HUES48 (cell line): Measurements from ENCODE around the gene THBS2.

Source experiments
- H3K27ac ChIP-seq: one replicate; pipeline ENCODE4 v1.7.0; 2013; ENCODE audit warnings: low read depth, low read length, inconsistent platforms
- H3K27me3 ChIP-seq: 2 replicates; pipeline ENCODE4 v1.6.1; 2013; ENCODE audit warnings: mild to moderate bottlenecking, low read length; ENCODE audit not compliant: control insufficient read depth, insufficient read depth
- H3K36me3 ChIP-seq: 2 replicates; pipeline ENCODE4 v1.6.1; 2013; ENCODE audit warnings: low read length; ENCODE audit not compliant: control insufficient read depth, insufficient read depth
- H3K4me1 ChIP-seq: 2 replicates; pipeline ENCODE4 v1.6.1; 2013; ENCODE audit warnings: mild to moderate bottlenecking, low read length; ENCODE audit not compliant: control insufficient read depth, insufficient read depth
- H3K4me3 ChIP-seq: 2 replicates; pipeline ENCODE4 v1.5.1; 2013; ENCODE audit warnings: mild to moderate bottlenecking, low read depth, low read length
- H3K9ac ChIP-seq: 2 replicates; pipeline ENCODE4 v1.6.1; 2013; ENCODE audit warnings: mild to moderate bottlenecking, low read depth, low read length, moderate library complexity
- H3K9me3 ChIP-seq: 2 replicates; pipeline ENCODE4 v1.6.1; 2013; ENCODE audit warnings: low read length; ENCODE audit not compliant: control insufficient read depth, insufficient read depth

THBS2 gene

DNA sequence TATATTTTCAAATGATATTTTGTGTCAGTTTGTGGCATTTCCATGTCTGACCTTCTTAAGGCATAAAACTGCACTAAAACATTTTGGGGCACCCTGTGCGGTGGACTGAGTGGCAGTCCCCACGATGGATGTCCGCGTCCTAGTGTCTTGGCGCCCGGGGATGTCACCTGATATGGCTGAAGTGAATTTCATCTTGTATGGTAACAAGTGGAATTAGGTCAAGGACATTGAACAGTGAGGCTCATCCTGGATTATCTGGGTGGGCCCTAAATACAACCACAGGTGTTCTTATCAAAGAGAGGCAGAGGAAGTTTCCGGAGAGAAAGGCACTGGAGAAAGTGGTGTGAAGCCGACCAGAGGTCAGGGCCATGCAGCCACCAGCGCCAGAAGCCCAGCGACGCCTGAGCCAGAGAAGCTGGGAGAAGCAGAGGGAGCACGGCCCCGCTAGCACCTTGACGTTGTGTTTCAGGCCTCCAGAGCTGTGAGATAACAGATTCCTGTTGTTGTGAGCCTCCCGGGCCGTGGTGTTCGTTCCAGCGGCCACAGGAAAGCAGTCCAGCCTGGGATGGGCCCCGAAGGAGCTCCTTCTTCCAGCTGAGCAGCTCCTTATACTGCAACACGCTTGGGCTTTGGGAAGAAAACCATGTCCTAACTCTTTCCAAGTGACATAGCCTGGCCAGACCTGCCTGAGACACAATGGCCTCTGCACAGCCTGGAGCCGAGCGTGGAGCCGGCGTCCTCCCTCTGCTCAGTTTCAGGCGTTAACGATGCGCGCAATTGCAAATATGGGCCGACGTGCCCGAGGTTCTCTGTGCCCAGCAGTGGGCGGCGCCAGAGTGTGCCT lies 22.5 kb downstream of the THBS2 start:
- Histone ChIP-seq H3K4me1 (no peaks in the 10 kb centered on the region), H3K27me3 (no peaks in the 10 kb centered on the region), H3K27ac (no peak overlapping the region), H3K9ac (no peak overlapping the region), H3K36me3 (peaks cover 42% of the 10 kb centered on the region), H3K4me3 (no peak overlapping the region), H3K9me3 (no peaks in the 10 kb centered on the region)

DNA sequence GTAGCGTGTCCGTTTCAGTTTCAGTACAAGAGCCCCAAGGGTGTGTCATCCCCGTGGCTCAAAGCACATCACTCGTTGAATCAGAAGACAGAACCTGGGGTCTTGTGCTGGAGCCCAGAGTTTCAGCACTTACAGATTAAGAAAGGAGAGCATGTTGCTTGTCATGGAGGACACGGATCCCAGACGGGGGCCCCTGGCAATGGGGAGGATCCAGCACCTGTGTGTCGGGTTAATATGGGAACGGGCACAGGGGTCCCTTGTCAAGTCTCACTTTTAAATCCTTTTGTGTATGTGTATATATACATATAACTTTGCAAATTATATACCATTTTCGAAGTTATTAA lies 23.4 kb downstream of the THBS2 start:
- no peak overlapping the region for H3K27ac ChIP-seq
- H3K27me3 ChIP-seq: no peaks in the 10 kb centered on the region
- no peak overlapping the region for H3K9ac ChIP-seq
- no peaks in the 10 kb centered on the region for H3K4me1 ChIP-seq
- H3K4me3 ChIP-seq: no peak overlapping the region
- H3K9me3 ChIP-seq: no peaks in the 10 kb centered on the region
- peaks cover 50% of the 10 kb centered on the region for H3K36me3 ChIP-seq

DNA sequence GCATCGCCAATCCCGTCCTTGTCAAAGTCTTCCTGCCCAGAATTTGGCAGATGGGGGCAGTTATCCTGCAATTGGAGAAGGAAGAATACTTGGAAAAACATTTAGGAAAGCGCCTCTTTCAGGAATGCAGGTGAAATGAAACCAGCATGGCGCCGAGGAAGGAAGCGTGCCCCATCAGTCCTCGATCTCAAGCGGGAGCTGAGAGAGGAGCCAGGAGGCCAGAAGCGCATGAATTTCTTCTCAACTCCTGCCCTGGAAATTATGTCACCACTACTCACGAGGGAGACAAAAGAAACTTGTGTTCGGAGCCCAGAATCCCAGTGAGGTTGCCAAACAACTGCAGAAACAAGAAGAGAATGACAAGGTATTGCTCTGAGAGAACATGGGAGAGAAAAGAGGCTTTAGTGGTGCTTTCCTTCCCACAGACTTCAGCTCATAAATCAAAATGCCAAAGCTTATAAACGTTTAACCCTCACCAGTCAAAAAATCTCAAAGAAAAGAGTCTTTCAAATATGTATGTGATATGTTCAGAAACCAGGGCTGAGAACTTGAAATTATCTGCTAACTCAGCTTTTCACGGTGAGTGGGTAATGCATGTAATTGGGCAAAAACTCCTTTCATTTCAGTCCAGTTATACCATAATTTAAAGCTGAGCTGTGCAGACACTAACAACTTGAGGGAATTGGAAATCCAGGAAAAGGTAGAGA lies 23.9 kb downstream of the THBS2 start:
- no peak overlapping the region for H3K27ac ChIP-seq
- no peaks in the 10 kb centered on the region for H3K27me3 ChIP-seq
- H3K4me3 ChIP-seq: no peak overlapping the region
- H3K9me3 ChIP-seq: no peaks in the 10 kb centered on the region
- no peaks in the 10 kb centered on the region for H3K4me1 ChIP-seq
- peaks cover 54% of the 10 kb centered on the region for H3K36me3 ChIP-seq
- no peak overlapping the region for H3K9ac ChIP-seq

DNA sequence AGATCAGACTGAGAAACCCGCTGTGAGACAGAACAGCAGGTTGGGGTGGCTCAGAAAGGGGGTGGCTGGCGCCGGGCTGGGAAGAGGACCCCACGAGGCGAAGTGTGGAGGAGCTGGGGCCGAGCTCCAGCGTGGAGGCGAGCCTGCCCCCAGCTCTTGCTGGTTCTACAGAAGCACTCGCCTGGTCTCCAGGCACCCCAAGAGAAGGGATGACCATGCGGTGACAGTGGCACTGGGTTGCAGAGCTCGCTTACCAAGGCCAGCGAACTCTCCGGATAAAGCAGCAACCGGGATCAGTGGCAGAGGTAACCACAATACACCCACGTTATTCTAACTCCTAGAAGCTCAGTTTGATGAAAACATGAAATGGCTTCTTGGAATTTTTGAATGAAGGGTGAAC lies 26.5 kb downstream of the THBS2 start:
- H3K9me3 ChIP-seq: peaks cover 3% of the 10 kb centered on the region; the same call in 1 of the 2 replicates
- no peaks in the 10 kb centered on the region for H3K27me3 ChIP-seq
- no peaks in the 10 kb centered on the region for H3K4me1 ChIP-seq
- H3K9ac ChIP-seq: no peak overlapping the region
- H3K27ac ChIP-seq: no peak overlapping the region
- peaks cover 68% of the 10 kb centered on the region for H3K36me3 ChIP-seq
- H3K4me3 ChIP-seq: no peak overlapping the region

DNA sequence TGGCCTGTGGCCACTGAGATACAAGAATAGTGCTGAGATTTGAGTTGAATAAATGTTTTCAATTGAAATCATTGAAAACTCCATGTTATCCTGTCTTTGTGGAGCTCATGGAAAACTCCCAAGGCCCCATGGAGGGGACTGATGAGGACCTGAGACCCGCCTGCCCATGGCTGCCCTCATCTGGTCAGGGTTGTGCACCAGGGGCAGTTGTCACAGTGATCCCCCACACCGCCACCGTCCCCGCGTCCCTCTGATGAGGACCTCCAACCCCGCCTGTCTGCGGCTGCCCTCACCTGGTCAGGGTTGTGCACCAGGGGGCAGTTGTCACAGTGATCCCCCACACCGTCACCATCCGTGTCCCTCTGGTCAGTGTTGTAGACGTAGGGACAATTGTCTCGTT lies 27.8 kb downstream of the THBS2 start:
- Histone ChIP-seq H3K4me1 (no peaks in the 10 kb centered on the region), H3K9me3 (peaks cover 6% of the 10 kb centered on the region; the same call in 1 of the 2 replicates), H3K36me3 (peaks cover 70% of the 10 kb centered on the region), H3K27ac (no peak overlapping the region), H3K27me3 (no peaks in the 10 kb centered on the region), H3K9ac (no peak overlapping the region), H3K4me3 (no peak overlapping the region)

DNA sequence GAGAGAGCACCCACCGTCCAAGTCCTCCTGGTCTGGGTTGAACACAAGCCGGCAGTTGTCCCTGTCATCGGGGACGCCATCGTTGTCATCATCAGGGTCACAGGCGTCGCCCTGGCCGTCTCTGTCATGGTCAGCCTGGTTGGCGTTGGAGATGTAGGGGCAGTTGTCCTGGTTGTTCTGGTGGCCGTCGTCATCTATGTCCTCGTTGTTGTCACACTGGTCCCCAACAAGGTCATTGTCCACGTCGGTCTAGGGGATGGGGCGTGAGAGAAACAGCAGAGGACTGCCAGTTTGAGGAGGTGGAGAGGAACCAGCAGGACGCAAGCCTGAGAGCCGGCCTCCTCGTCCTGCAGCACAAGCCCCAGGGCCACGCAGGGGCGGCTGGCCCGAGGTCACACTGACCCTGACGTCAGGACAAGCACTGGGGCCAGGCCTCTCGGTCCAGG lies 28.5 kb downstream of the THBS2 start:
- Histone ChIP-seq H3K36me3 (peaks cover 72% of the 10 kb centered on the region), H3K27ac (no peak overlapping the region), H3K27me3 (no peaks in the 10 kb centered on the region)

DNA sequence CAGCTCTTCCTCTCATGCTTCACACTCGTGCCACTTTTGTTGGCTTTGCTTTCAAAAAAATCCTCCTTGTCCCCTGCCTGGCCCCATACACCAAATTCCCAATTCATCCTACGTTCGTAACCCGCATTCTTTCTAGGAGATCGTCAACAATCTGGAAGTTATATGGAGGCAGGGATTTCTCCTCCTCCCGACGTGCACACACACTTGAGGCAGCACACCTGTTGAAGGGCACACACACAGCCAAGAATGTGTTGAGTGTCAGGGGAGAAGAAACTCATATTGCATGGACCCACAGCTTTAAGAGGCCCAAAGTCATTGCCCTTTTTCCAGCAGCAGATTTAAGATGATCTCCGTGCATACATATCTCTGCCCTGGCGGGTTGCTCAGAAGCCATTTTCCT lies 28.9 kb downstream of the THBS2 start:
- Histone ChIP-seq H3K4me1 (no peaks in the 10 kb centered on the region), H3K4me3 (no peak overlapping the region), H3K27me3 (no peaks in the 10 kb centered on the region), H3K36me3 (peaks cover 75% of the 10 kb centered on the region), H3K27ac (no peak overlapping the region), H3K9me3 (peaks cover 6% of the 10 kb centered on the region; the same call in 1 of the 2 replicates), H3K9ac (no peak overlapping the region)

More for the DNA sequence above, 28.5 kb downstream of the THBS2 start:
- Histone ChIP-seq H3K9ac (no peak overlapping the region), H3K4me1 (no peaks in the 10 kb centered on the region), H3K9me3 (peaks cover 6% of the 10 kb centered on the region; the same call in 1 of the 2 replicates), H3K4me3 (no peak overlapping the region)

DNA sequence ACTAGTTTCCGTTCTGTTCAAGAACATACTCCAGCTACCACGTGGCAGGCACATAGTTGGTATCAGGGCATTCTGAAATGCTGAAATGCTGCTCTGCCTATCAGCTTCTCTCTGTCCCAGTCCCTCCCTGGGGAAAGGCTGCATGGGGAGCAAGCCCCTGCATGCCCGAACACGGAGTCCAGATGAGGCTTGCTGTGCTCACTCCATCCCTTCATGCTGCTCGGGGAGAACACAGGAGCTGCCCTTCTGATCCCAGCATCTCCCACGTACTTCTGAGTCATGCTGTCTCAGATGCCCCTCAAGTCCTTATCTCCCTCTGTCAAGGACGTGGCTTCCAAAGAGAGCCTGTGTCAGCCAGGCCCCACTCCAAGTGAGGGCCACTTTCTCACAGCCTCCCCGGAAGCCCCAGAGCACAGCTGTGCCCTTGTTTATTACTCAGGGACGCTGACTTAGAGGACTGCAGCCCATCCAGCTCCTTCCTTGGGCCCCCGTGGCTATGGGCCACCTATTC lies 29.4 kb downstream of the THBS2 start:
- Histone ChIP-seq H3K4me3 (no peak overlapping the region), H3K27ac (no peak overlapping the region), H3K4me1 (no peaks in the 10 kb centered on the region), H3K9me3 (peaks cover 6% of the 10 kb centered on the region; the same call in 1 of the 2 replicates), H3K27me3 (no peaks in the 10 kb centered on the region), H3K36me3 (peaks cover 75% of the 10 kb centered on the region), H3K9ac (no peak overlapping the region)

DNA sequence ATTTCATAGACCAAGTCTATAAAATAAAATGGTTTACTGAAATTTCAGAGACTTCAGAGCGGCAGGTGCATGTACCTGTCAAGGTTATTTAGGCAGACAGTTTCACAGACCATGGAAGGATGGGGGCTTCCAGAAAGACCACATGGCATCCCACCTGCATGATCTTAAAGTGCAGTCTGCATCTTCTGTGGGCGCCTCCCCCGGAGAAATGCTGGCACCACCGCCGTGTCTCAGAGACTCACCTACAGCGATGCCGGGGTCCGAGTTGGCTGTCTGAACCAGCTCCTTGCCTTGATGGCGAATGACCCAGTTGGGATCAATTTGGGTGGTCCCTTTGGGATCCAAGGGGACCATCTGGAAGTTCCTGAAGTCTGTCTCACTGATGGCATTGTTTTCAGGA lies 30.6 kb downstream of the THBS2 start:
- Histone ChIP-seq H3K4me1 (no peaks in the 10 kb centered on the region), H3K36me3 (peaks cover 68% of the 10 kb centered on the region), H3K27me3 (no peaks in the 10 kb centered on the region), H3K27ac (no peak overlapping the region), H3K9me3 (peaks cover 6% of the 10 kb centered on the region; the same call in 1 of the 2 replicates), H3K4me3 (no peak overlapping the region), H3K9ac (no peak overlapping the region)

DNA sequence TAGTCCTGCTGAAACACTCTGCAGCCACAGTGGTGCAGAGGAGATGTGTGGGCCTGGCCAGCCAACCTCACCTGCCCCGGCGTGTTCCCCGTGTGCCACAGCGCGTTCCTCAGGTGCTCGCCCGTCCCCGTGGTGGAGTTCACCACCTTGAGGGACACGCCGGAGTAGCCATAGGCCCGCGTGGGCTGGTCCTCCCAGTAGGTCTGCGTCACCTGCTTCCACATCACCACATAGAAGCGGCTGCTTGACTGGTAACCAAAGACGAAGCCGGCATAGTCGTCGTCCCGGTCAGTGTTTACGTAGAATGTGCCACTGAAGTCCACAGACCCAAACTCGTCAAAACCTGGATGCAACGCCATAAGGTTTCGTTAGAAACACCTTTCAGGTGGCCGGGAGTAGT lies 31.5 kb downstream of the THBS2 start:
- Histone ChIP-seq H3K27me3 (no peaks in the 10 kb centered on the region), H3K27ac (no peak overlapping the region), H3K4me1 (no peaks in the 10 kb centered on the region), H3K36me3 (peaks cover 67% of the 10 kb centered on the region), H3K9ac (no peak overlapping the region), H3K4me3 (no peak overlapping the region), H3K9me3 (peaks cover 6% of the 10 kb centered on the region; the same call in 1 of the 2 replicates)

DNA sequence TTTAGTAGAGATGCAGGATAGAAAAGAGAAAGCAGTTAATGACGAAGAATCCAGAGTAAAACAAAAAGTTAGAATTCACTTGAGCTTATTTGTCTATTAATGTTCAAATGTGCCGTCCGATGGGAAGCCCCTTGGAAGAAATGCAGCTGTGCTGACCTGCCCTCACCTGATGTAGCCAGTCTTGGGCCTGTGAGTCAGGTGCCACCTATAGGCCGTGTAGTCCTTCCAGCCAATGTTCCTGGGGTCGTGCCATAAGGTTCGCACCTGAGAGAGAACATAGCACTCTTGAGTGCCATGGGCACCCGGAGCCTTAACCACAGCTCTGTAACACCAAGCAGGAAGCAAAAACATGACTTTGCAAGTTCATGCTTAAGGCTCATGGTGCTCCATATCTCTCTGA lies 32.4 kb downstream of the THBS2 start:
- Histone ChIP-seq H3K36me3 (peaks cover 64% of the 10 kb centered on the region), H3K27me3 (no peaks in the 10 kb centered on the region), H3K9me3 (peaks cover 6% of the 10 kb centered on the region; the same call in 1 of the 2 replicates), H3K4me1 (no peaks in the 10 kb centered on the region), H3K9ac (no peak overlapping the region), H3K4me3 (no peak overlapping the region), H3K27ac (no peak overlapping the region)
